ENCODE data around the gene CD59. TPM values are rescaled to one million over a fixed set of nuclear protein-coding genes. Genes with fewer than 3 reads are reported as not detected.

Gene CD59
- total and polyA plus RNA-seq, 2 of the 4 experiments (the other 2 are of a cell fraction): 765 to 1,140 TPM

DNA sequence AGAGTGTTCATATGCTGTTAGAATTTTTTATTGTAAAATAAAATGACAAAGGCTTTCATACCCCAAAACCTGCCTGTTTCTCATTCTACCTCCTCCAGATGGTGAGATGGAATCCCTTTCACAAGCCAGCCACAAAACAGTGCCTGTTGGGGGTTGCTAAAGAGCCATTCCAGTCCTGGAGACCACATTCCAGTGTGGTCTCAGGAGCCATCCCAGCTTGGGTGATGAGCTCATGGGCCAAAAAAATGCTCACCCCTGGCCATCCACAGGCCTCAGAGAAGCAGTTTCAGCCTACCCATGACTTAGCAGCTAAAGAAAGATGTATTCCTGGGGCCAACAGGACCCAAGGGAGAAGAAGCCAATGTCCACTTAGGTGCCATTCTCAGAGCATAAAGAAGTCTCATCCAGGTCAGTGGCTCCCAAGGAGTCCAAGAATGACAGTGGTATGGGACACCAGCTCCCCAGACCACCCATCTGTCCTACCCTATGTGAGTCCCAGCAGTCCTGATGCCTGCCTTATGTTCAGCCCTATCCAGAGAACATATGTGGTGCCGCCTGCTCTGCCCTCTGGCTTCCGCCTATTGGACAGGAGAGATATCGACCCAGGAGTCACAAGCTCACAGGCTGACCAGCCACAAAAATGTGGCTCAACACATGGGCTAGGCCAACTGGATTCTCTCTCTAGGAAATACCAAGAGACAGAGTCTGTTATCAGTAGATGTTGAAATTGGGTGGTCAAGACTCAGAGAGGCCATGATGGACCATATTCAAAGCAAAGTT lies 62.0 kb downstream of the CD59 start:
- peaks cover 0 to 5% of the 10 kb centered on the region in 2 experiments; a peak in 2 of 4 replicates for H3K79me1 ChIP-seq (ENCODE audit: low read depth in 1 of 2, low read length in 2 of 2)
- H2BK120ac ChIP-seq (ENCODE audit: low read depth, low read length): peak overlapping the region; percentile 90
- no peak overlapping the region for H4K5ac ChIP-seq (ENCODE audit: low read depth, low read length)
- H2BK15ac ChIP-seq (ENCODE audit: low read depth, low read length): peak overlapping the region; percentile 76; the same call in 1 of the 3 replicates
- peaks cover 10% of the 10 kb centered on the region for H3K4me1 ChIP-seq (ENCODE audit: control insufficient read depth, insufficient read depth, low read length)
- H3K27ac ChIP-seq (ENCODE audit: insufficient read depth, low read length): no peak overlapping the region
- no peaks in the 10 kb centered on the region for H3K27me3 ChIP-seq (ENCODE audit: control insufficient read depth, insufficient read depth, low read length)
- peak overlapping the region; percentile 54; the same call in 1 of the 2 replicates for H4K91ac ChIP-seq (ENCODE audit: insufficient read depth, low read depth, low read length)
- DNase-seq (peak; percentile 86), ATAC-seq (ENCODE audit: low read depth) (peak; percentile 77)
- peak overlapping the region; percentile 7 for H2BK5ac ChIP-seq (ENCODE audit: low read depth, low read length, poor library complexity, severe bottlenecking)
- H2AK9ac ChIP-seq (replicated peaks; ENCODE audit: low read depth, low read length, poor library complexity): peak overlapping the region; percentile 48
- ChIA-PET POLR2A (ENCODE audit: unreplicated experiment) (no interaction called here), CTCF (interaction anchor here (1.0 kb wide), 1 partner anchor 13 kb away, joined by 3 read pairs; no protein-coding TSS in a partner anchor)
- in situ Hi-C loops (cut with MboI; ENCODE audit: low sequenced_read_pairs): no loop called here
- H2AK5ac ChIP-seq (ENCODE audit: low read depth, low read length): peak overlapping the region; percentile 94
- no peak overlapping the region for H3K4me3 ChIP-seq (ENCODE audit: insufficient read depth, low read depth, low read length)
- TF ChIP-seq CEBPB (IDR thresholded peaks at IDR 0.05; ENCODE audit: low read depth, low read length) (peak; percentile 48; the same call in 1 of the 2 replicates), NFE2L2 (IDR thresholded peaks at IDR 0.05; ENCODE audit: low read depth, low read length) (no peak), MXI1 (IDR thresholded peaks at IDR 0.05; ENCODE audit: borderline replicate concordance, low read depth, low read length) (no peak), SMC3 (IDR thresholded peaks at IDR 0.05; ENCODE audit: low read depth, low read length) (no peak)
- TF ChIP-seq, protein P1, sequence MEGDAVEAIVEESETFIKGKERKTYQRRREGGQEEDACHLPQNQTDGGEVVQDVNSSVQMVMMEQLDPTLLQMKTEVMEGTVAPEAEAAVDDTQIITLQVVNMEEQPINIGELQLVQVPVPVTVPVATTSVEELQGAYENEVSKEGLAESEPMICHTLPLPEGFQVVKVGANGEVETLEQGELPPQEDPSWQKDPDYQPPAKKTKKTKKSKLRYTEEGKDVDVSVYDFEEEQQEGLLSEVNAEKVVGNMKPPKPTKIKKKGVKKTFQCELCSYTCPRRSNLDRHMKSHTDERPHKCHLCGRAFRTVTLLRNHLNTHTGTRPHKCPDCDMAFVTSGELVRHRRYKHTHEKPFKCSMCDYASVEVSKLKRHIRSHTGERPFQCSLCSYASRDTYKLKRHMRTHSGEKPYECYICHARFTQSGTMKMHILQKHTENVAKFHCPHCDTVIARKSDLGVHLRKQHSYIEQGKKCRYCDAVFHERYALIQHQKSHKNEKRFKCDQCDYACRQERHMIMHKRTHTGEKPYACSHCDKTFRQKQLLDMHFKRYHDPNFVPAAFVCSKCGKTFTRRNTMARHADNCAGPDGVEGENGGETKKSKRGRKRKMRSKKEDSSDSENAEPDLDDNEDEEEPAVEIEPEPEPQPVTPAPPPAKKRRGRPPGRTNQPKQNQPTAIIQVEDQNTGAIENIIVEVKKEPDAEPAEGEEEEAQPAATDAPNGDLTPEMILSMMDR (conservative IDR thresholded peaks at IDR 0.05; ENCODE audit: low read depth, low read length): no peak
- H3K4ac ChIP-seq (ENCODE audit: low read depth, low read length): peak overlapping the region; percentile 81
- H4K20me1 ChIP-seq (ENCODE audit: insufficient read depth, low read length): no peaks in the 10 kb centered on the region; the same call in 1 of the 2 replicates
- no peaks in the 10 kb centered on the region for H3K9me3 ChIP-seq (ENCODE audit: control insufficient read depth, insufficient read depth, low read length)
- no peak overlapping the region for H3K4me2 ChIP-seq (ENCODE audit: low read depth, low read length)
- H4K8ac ChIP-seq (ENCODE audit: low read depth in 2 of 2, low read length in 2 of 2): peak overlapping the region in 1 of 2 experiments; percentile 75; a peak in 1 of 4 replicates
- BruUV-seq (replicated peaks): no TSS peak
- H3K36me3 ChIP-seq (ENCODE audit: control insufficient read depth, insufficient read depth, low read length): no peaks in the 10 kb centered on the region
- H2AFZ ChIP-seq (replicated peaks; ENCODE audit: low read length, poor library complexity): peak overlapping the region; percentile 39
- H3K9ac ChIP-seq (ENCODE audit: low read depth, low read length): no peak overlapping the region
- H3K14ac ChIP-seq (replicated peaks; ENCODE audit: low read depth, low read length): peak overlapping the region; percentile 88
- 0 out of 2 replicates have a peak overlapping the region, but pooled peaks have one; percentile 17 for H3K18ac ChIP-seq (ENCODE audit: low read depth, low read length)
- intact Hi-C loops (cut with micrococcal nuclease): no loop called here
- peak overlapping the region; percentile 66 for H2BK20ac ChIP-seq (ENCODE audit: low read depth, low read length)
- 100% methylated on average over 3 of the region's 3 CpGs; no CpG with 5 or more reads in 1 of the 2 experiments for WGBS, 2 experiments (ENCODE audit: extremely low coverage in 2 of 2, insufficient read length in 1 of 2)
- peak overlapping the region; percentile 62; the same call in 1 of the 2 replicates for H3K23ac ChIP-seq (ENCODE audit: low read depth, low read length)
- peaks cover 20% of the 10 kb centered on the region for H3K9me1 ChIP-seq (ENCODE audit: insufficient read depth, low read length)
- dilution Hi-C loops (cut with HindIII; ENCODE audit: low sequenced_read_pairs, unreplicated experiment): no loop called here
- H3K56ac ChIP-seq (ENCODE audit: extremely low read depth, insufficient read depth, low read length): no peak overlapping the region
